Mucosa of stomach (tissue), 1 donor: ENCODE data around the gene IZUMO2.

Source experiments
- H3K27me3 ChIP-seq: one replicate; pipeline ENCODE4 v1.7.0; 2013; ENCODE audit warnings: mild to moderate bottlenecking, low read length; ENCODE audit not compliant: control insufficient read depth, insufficient read depth
- H3K36me3 ChIP-seq: one replicate; pipeline ENCODE4 v1.7.0; 2013; ENCODE audit warnings: low read length; ENCODE audit not compliant: control insufficient read depth, insufficient read depth
- H3K4me1 ChIP-seq: one replicate; pipeline ENCODE4 v1.7.0; 2013; ENCODE audit warnings: mild to moderate bottlenecking, low read length; ENCODE audit not compliant: control insufficient read depth, insufficient read depth
- H3K4me3 ChIP-seq: one replicate; pipeline ENCODE4 v1.7.0; 2013; ENCODE audit warnings: low read length
- H3K9ac ChIP-seq: one replicate; pipeline ENCODE4 v1.7.0; 2013; ENCODE audit warnings: mild to moderate bottlenecking, low read length, moderate library complexity
- H3K9me3 ChIP-seq: one replicate; pipeline ENCODE4 v1.7.0; 2013; ENCODE audit warnings: mild to moderate bottlenecking, low read length, moderate library complexity; ENCODE audit not compliant: control insufficient read depth
- donor health status: Pancreatic carcinoma.

IZUMO2 gene

DNA sequence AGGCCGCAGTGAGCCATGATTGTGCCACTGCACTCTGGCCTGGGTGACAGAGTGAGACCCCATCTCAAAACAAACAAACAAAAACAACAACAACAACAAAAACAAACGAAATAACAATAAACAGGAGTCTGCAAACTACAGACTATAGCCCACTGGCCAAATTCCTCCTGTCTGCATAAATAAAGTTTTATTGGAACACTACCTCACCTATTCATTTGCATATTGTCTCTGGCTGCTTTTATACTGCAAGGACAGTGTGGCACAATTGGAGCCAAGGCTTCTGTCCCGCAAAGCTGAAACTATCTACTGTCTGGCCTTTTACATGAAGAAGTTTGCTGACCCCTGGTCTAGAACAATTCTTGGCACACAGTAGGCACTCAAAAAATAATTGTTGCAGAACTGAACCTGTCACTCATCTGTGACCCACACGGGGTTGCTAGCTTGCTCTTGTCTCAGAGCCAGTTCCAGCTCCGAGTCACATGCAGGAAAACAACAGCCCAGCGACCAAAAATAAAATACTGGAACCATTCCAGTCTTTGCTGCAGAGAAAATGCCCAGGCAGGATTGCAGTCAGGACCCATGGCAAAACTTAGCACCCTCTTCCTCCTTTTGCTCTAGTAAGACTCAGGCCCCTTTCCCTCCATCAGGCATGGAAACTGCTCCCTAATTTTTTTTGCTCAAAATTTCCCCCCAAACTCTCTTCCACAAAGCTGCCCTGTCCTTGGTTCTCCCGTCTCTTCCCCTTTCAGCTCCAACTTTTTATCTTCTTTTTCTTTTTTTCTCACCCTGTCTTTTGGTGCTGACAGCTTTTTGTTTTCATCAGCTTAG, 35.6 kb upstream of the IZUMO2 start:
- H3K36me3 ChIP-seq, result no peaks in the 10 kb centered on the region
- no peak overlapping the region for H3K9ac ChIP-seq
- H3K4me1 ChIP-seq, result no peaks in the 10 kb centered on the region
- peaks cover 9% of the 10 kb centered on the region for H3K27me3 ChIP-seq
- no peak overlapping the region for H3K4me3 ChIP-seq
- no peaks in the 10 kb centered on the region for H3K9me3 ChIP-seq

DNA sequence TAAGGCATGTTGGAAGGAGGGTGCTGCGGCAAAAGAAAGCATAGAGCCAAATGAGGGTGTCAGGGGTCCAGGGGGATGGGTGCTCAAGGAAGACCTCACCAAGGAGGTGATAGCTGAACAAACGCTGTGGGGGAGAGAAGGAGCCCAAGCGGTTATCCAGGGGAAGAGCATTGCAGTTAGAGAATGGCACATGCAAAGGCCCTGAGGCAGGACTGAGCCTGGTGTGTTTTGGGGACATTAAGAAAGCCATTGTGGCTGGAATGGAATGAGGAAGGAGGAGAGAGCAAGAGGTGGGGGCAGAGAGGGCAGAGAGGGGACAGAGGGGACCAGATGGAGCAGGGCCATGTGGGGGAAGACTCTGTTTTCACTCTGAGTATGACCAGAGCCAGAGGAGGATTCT, 34.3 kb upstream of the IZUMO2 start:
- Histone ChIP-seq H3K9me3 (no peaks in the 10 kb centered on the region), H3K4me1 (no peaks in the 10 kb centered on the region), H3K36me3 (no peaks in the 10 kb centered on the region), H3K27me3 (peaks cover 3% of the 10 kb centered on the region), H3K9ac (no peak overlapping the region), H3K4me3 (no peak overlapping the region)

DNA sequence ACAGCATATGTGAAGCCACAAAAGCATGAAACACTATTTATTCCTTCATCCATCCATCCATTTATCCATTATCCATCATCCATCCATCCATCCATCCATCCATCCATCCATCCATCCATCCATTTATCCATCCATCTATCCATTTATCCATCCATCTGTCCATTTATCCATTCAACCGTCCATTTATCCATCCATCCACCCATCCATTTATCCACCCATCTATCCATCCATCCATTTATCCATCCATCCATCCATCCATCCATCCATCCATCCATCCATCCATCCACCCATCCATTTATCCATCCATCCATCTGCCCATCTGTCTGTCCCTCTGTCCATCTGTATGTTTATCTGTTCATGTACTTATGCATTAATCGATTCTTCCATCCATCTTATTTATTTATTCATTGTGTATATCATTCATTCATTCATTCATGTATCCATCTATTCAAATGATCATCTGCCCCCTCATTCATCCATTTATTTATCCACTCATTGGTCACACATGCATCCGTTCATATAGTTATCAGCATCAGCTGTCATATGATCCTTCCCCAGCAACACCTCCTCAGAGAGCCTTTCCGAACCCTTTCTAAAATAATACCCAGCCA, 33.3 kb upstream of the IZUMO2 start:
- H3K4me1 ChIP-seq, result peaks cover 2% of the 10 kb centered on the region
- H3K9ac ChIP-seq, result no peak overlapping the region
- H3K36me3 ChIP-seq, result no peaks in the 10 kb centered on the region
- H3K4me3 ChIP-seq, result no peak overlapping the region
- H3K9me3 ChIP-seq, result no peaks in the 10 kb centered on the region
- peaks cover 3% of the 10 kb centered on the region for H3K27me3 ChIP-seq

DNA sequence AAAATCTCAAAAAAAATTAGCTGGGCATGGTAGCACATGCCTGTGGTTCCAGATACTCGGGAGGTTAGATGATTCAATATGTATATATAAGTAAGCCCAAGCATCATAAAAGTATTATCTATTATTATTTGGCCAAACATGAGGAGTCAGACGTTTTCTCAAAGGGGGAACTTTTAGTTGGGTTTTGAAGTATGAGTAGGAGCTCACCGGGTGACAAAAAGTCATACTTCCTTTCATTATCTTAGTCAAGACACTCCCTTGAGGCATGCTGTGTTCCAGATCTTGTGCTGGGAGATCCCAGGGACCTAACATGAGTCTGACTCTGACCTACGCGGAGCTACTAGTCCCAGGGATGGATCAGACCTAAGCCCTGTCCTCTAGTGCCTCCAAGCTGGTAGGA, 32.1 kb upstream of the IZUMO2 start:
- no peak overlapping the region for H3K9ac ChIP-seq
- peaks cover 3% of the 10 kb centered on the region for H3K27me3 ChIP-seq
- no peaks in the 10 kb centered on the region for H3K36me3 ChIP-seq
- no peaks in the 10 kb centered on the region for H3K9me3 ChIP-seq
- H3K4me1 ChIP-seq, result peaks cover 8% of the 10 kb centered on the region
- no peak overlapping the region for H3K4me3 ChIP-seq

DNA sequence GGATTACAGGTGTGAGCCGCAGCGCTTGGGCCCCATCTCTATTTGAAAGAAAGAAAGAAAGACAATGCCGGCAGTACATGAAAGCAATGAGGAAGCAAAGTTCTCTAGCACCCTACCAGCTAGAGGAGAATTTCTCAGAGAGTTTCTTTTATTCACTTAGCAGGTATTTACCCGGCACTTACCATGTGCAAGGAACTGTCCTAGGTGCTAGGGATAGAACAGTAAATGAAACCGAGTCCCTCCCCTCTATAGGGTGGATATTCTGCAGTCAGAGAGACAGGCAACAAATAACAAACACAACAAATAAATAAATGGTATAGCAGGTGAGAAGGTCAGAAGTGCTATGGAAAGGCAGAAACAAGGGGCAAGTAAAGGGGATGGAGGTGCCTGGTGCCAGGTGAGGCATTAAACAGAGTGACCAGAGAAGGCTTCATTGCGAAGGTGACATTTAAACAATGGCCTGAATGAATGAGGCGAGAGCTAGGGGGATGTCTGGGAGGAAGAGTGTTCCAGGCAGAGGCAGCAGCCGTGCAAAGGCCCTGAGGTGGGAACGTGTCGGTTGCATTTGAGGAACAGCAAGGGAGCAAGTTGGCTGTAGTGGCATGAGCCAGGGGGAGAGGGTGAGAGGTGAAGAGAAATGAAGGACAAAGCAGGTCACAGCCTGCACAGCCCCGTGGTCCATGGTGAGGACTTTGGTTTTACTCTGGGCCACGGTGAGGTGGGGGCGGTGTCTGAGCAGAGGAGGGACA, 29.6 kb upstream of the IZUMO2 start:
- no peak overlapping the region for H3K4me3 ChIP-seq
- H3K27me3 ChIP-seq, result peaks cover 3% of the 10 kb centered on the region
- no peak overlapping the region for H3K9ac ChIP-seq
- H3K36me3 ChIP-seq, result no peaks in the 10 kb centered on the region
- H3K9me3 ChIP-seq, result no peaks in the 10 kb centered on the region
- H3K4me1 ChIP-seq, result peaks cover 25% of the 10 kb centered on the region

DNA sequence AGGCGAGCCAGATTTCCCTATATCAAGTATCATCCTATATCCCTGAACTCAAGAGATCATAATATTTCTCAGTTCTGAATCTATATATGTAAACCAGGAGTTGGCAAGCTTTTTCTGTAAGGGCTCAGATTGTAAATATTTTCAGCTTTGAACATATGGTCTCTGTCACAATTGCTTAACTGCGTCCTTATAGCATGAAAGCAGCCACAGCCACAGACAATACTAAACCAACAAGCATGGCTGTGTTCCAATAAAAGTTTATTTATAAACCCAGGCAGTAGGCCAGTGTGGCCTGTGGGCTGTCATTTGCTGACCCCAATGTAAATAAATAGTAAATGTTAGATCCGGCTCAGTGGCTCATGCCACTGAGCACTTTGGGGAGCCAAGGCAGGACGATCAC, 28.1 kb upstream of the IZUMO2 start:
- Histone ChIP-seq H3K4me3 (no peak overlapping the region), H3K9ac (no peak overlapping the region), H3K4me1 (peaks cover 25% of the 10 kb centered on the region), H3K36me3 (no peaks in the 10 kb centered on the region), H3K27me3 (peaks cover 3% of the 10 kb centered on the region), H3K9me3 (no peaks in the 10 kb centered on the region)

DNA sequence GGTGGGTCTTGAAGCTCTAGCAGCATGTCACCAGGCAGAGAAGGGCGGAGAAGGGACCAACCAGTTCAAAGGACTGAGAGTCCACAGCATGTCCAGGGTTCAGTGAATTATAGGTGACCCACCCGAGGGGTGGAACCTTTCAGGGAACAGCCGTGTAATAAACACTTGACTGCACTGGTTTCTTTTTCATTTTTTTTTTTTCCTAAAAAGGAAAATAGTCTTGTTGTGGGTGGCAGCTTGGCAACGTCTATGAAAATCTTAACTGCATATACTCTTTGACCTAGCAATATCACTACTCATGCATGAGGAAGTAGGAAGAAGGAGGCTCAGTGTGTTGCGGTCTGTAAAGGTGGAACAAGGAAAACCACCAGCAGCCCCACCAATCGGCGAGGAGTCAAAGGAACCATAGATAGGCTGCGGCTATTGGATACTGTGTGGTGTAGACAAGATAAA, 27.4 kb upstream of the IZUMO2 start:
- H3K9ac ChIP-seq, result peak overlapping the region; percentile 7
- no peak overlapping the region for H3K4me3 ChIP-seq
- H3K4me1 ChIP-seq, result peaks cover 25% of the 10 kb centered on the region
- no peaks in the 10 kb centered on the region for H3K36me3 ChIP-seq
- no peaks in the 10 kb centered on the region for H3K9me3 ChIP-seq
- H3K27me3 ChIP-seq, result no peaks in the 10 kb centered on the region

DNA sequence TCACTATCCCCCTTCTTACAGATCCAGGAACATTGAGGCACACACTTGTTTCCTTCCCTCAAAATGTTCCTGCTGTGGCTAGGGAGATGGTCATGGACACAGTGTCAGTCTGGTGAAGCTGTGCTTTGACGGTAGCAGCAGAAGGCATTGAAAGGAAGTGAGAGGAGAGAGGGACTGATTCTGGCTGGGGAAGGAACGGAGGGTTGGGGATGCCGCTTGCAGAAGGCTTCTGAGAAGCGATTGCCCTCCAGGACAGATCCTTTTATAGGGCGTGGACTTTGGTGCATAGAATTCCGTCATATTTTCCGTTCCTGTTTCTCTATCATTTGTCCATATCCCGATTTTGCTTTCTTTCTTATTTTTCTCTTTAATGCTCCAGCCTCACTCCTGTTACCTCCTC, 26.2 kb upstream of the IZUMO2 start:
- H3K27me3 ChIP-seq, result no peaks in the 10 kb centered on the region
- no peak overlapping the region for H3K4me3 ChIP-seq
- H3K36me3 ChIP-seq, result no peaks in the 10 kb centered on the region
- peaks cover 25% of the 10 kb centered on the region for H3K4me1 ChIP-seq
- no peaks in the 10 kb centered on the region for H3K9me3 ChIP-seq
- H3K9ac ChIP-seq, result no peak overlapping the region

DNA sequence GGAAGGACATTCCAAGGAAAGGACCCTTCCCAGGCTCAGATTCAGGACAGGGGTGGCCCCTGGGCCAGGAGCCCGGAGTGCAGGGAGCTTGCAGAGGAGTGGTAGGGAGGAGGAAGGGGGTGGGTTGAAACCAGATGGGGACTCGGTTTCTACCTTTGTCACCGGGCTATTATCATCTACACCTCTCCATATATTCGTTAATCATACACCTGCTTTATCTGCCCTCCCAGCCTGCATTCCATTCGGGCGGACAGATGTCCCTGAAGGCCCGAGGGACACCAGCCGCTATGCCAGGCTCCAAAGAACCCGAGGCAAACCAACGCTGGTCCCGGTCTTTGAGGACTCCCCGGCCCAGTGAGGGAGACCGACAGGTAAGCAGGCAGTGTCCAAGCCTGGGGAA, 24.9 kb upstream of the IZUMO2 start:
- H3K9ac ChIP-seq, result no peak overlapping the region
- H3K27me3 ChIP-seq, result no peaks in the 10 kb centered on the region
- H3K4me1 ChIP-seq, result peaks cover 29% of the 10 kb centered on the region
- no peaks in the 10 kb centered on the region for H3K36me3 ChIP-seq
- H3K4me3 ChIP-seq, result no peak overlapping the region
- no peaks in the 10 kb centered on the region for H3K9me3 ChIP-seq

DNA sequence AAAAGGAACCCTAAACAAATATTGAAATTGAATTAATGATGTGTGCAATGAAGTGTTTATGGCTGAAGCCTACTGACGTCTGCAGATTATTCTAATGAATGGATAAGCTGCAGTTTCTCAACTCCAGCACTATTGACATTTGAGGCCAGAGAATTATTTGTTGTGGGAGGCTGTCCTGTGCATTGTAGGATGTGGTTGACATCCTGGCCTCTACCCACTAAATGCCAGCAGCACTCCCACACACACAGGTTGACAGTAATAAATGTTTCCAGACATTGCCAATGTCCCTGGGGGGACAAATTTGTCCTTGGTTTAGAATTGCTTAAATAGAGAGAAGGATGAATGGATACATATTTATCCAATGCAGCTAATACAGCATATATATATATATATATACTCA, 21.1 kb upstream of the IZUMO2 start:
- Histone ChIP-seq H3K4me3 (no peak overlapping the region), H3K27me3 (no peaks in the 10 kb centered on the region)

DNA sequence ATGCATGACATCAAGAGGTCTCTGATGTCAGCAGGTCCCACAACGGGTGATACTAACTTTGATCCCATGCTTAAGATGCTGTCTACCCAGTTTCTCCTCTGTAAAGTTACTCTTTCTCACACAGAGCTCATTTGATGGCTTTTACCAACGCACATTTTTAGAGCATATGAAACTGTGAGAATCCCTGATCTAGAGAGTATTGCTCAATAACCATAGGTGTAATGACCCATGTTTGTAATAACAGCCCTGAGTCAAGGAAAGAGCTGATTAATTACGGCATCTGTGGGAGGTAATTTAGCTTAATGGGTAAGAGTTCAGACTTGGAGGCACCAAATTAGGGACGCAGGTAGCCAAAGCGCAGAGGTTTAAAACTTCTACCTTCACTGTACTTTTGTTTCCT, 18.0 kb upstream of the IZUMO2 start:
- H3K36me3 ChIP-seq, result no peaks in the 10 kb centered on the region
- no peak overlapping the region for H3K9ac ChIP-seq
- peaks cover 15% of the 10 kb centered on the region for H3K4me1 ChIP-seq
- H3K27me3 ChIP-seq, result no peaks in the 10 kb centered on the region
- no peaks in the 10 kb centered on the region for H3K9me3 ChIP-seq
- no peak overlapping the region for H3K4me3 ChIP-seq

More for the DNA sequence above, 21.1 kb upstream of the IZUMO2 start:
- H3K4me1 ChIP-seq, result peaks cover 13% of the 10 kb centered on the region
- H3K36me3 ChIP-seq, result no peaks in the 10 kb centered on the region
- H3K9ac ChIP-seq, result no peak overlapping the region
- no peaks in the 10 kb centered on the region for H3K9me3 ChIP-seq
